MM.1S (cell line): Measurements from ENCODE around the gene ARHGDIB.

ENCODE experiments used
- DNase-seq: peaks from one replicate; pipeline ENCODE4 v3.0.0-alpha.2; 2015
- H2AFZ ChIP-seq: fragments of 300-600 bp; sonication (generic); 2 replicates; pipeline ENCODE4 v1.6.0; 2016; ENCODE audit warnings: antibody characterized with exemption, low read length
- H3F3A ChIP-seq: fragments of 300-600 bp; sonication (generic); 2 replicates; pipeline ENCODE4 v1.6.1; 2016; ENCODE audit warnings: mild to moderate bottlenecking, antibody characterized with exemption, low read length, moderate library complexity, mixed read lengths; ENCODE audit not compliant: insufficient read depth
- H3K27ac ChIP-seq: fragments of 300-600 bp; sonication (generic); 2 replicates; pipeline ENCODE4 v1.5.1; 2016; ENCODE audit warnings: mild to moderate bottlenecking, low read length
- H3K27me3 ChIP-seq: fragments of 300-600 bp; sonication (generic); replicated peaks from 2 replicates; pipeline ENCODE4 v1.6.0; 2016; ENCODE audit warnings: low read length; ENCODE audit not compliant: insufficient read depth
- H3K36me3 ChIP-seq: fragments of 300-600 bp; sonication (generic); replicated peaks from 2 replicates; pipeline ENCODE4 v1.6.1; 2016; ENCODE audit warnings: mild to moderate bottlenecking, low read length, mixed read lengths; ENCODE audit not compliant: insufficient read depth
- H3K4me1 ChIP-seq: fragments of 300-600 bp; sonication (generic); 2 replicates; pipeline ENCODE4 v1.6.1; 2016; ENCODE audit warnings: low read length, mixed read lengths
- H3K4me2 ChIP-seq: fragments of 300-600 bp; sonication (generic); 2 replicates; pipeline ENCODE4 v1.6.0; 2016; ENCODE audit warnings: low read depth, low read length
- H3K4me3 ChIP-seq: fragments of 300-600 bp; sonication (generic); 2 replicates; pipeline ENCODE4 v1.5.1; 2016; ENCODE audit warnings: low read length, mixed read lengths
- H3K79me2 ChIP-seq: fragments of 300-600 bp; sonication (generic); 2 replicates; pipeline ENCODE4 v1.6.1; 2016; ENCODE audit warnings: mixed run types, low read length, mixed read lengths
- H3K9ac ChIP-seq: fragments of 300-600 bp; sonication (generic); 2 replicates; pipeline ENCODE4 v1.6.1; 2016; ENCODE audit warnings: low read length, mixed read lengths
- H3K9me2 ChIP-seq: fragments of 300-600 bp; sonication (generic); replicated peaks from 2 replicates; pipeline ENCODE4 v1.6.1; 2016; ENCODE audit warnings: mild to moderate bottlenecking, low read length, mixed read lengths; ENCODE audit not compliant: insufficient read depth
- H3K9me3 ChIP-seq: fragments of 300-600 bp; sonication (generic); replicated peaks from 2 replicates; pipeline ENCODE4 v1.6.1; 2016; ENCODE audit warnings: mild to moderate bottlenecking, low read length, mixed read lengths; ENCODE audit not compliant: insufficient read depth
- H4K20me1 ChIP-seq: fragments of 300-600 bp; sonication (generic); 2 replicates; pipeline ENCODE4 v1.6.1; 2016; ENCODE audit warnings: mild to moderate bottlenecking, low read length, moderate library complexity, mixed read lengths; ENCODE audit not compliant: insufficient read depth
- EZH2 ChIP-seq: fragments of 300-600 bp; sonication (generic); optimal IDR thresholded peaks from 2 replicates; pipeline ENCODE3; 2017; ENCODE audit warnings: low read depth, mild to moderate bottlenecking, antibody characterized with exemption, low read length, mixed read lengths
- EZH2phosphoT487 ChIP-seq: fragments of 300-600 bp; sonication (generic); IDR thresholded peaks from 2 replicates; pipeline ENCODE4 v1.6.1; 2018; ENCODE audit warnings: antibody characterized with exemption, low read length
- TF ChIP-seq, protein P1 (sequence below): fragments of 300-600 bp; sonication (generic); IDR thresholded peaks from 2 replicates; pipeline ENCODE4 v1.5.1; 2016; ENCODE audit warnings: antibody characterized with exemption, low read length, mixed read lengths

ARHGDIB gene

GRCh38 chr12:14948672-14949071 lies 12.7 kb downstream of the ARHGDIB start:
- H3F3A ChIP-seq, result peaks cover 56% of the 10 kb centered on the region
- peaks cover 26% of the 10 kb centered on the region for H3K36me3 ChIP-seq
- peak overlapping the region; percentile 58 for H3K9ac ChIP-seq
- no peak overlapping the region for H2AFZ ChIP-seq
- no peaks in the 10 kb centered on the region for H3K27me3 ChIP-seq
- peaks cover 88% of the 10 kb centered on the region for H3K79me2 ChIP-seq
- H3K9me3 ChIP-seq, result no peaks in the 10 kb centered on the region
- peaks cover 63% of the 10 kb centered on the region for H3K4me1 ChIP-seq
- H3K4me2 ChIP-seq, result peak overlapping the region; percentile 68
- H3K4me3 ChIP-seq, result peak overlapping the region; percentile 34
- H3K27ac ChIP-seq, result peak overlapping the region; percentile 94
- no peaks in the 10 kb centered on the region for H3K9me2 ChIP-seq
- DNase-seq, result peak; percentile 93
- TF ChIP-seq EZH2phosphoT487 (no peak), EZH2 (no peak)
- TF ChIP-seq, protein P1, sequence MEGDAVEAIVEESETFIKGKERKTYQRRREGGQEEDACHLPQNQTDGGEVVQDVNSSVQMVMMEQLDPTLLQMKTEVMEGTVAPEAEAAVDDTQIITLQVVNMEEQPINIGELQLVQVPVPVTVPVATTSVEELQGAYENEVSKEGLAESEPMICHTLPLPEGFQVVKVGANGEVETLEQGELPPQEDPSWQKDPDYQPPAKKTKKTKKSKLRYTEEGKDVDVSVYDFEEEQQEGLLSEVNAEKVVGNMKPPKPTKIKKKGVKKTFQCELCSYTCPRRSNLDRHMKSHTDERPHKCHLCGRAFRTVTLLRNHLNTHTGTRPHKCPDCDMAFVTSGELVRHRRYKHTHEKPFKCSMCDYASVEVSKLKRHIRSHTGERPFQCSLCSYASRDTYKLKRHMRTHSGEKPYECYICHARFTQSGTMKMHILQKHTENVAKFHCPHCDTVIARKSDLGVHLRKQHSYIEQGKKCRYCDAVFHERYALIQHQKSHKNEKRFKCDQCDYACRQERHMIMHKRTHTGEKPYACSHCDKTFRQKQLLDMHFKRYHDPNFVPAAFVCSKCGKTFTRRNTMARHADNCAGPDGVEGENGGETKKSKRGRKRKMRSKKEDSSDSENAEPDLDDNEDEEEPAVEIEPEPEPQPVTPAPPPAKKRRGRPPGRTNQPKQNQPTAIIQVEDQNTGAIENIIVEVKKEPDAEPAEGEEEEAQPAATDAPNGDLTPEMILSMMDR, result no peak
- H4K20me1 ChIP-seq, result no peaks in the 10 kb centered on the region

DNA sequence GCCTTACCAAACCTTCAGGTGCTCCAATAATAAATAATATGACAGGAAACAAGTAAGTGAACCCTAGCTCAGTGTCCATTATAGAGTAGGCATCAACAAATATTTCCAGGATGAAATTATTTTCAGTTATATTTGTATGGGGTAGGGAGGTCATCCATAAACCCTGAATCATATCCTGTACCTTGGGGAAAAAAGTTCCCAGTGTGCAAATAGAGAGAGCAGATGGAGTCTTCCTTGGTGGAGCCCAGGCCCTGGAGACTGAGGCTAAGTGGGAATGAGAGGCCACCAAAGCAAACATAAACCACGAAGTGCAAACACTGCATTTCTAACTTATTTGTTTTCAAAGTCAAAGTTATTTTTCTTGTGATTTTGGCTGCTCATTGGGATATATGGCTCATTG lies 14.5 kb downstream of the ARHGDIB start:
- Histone ChIP-seq H3K4me3 (no peak overlapping the region), H3K9ac (no peak overlapping the region), H3K27me3 (no peaks in the 10 kb centered on the region), H3K27ac (no peak overlapping the region), H3F3A (peaks cover 38% of the 10 kb centered on the region), H3K4me2 (no peak overlapping the region), H2AFZ (no peak overlapping the region), H3K4me1 (peaks cover 46% of the 10 kb centered on the region), H3K79me2 (peaks cover 69% of the 10 kb centered on the region), H3K9me2 (no peaks in the 10 kb centered on the region), H4K20me1 (no peaks in the 10 kb centered on the region), H3K9me3 (no peaks in the 10 kb centered on the region), H3K36me3 (peaks cover 26% of the 10 kb centered on the region)
- no peak for DNase-seq
- no peak for TF ChIP-seq EZH2
- TF ChIP-seq, protein P1, result no peak
- no peak for TF ChIP-seq EZH2phosphoT487

DNA sequence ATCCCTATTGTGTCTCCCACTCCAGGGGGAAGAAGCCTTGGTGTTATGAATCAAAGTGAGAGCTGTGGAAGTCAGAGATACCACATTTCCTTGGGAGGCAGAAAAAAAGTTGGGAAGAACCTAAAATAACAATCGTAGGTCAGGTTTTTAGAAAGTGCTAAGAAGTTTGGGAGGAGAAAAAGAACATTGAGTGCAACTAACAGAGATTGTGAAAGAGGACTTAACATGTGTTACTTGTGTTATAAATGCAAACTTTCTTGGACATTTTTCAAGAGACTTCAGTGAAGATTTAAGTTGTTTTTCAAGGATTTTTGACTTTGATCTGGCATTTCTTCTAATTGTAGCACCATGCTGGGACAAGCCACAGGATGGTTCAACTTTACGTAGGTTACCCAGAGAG lies 15.2 kb downstream of the ARHGDIB start:
- H3K4me1 ChIP-seq, result peaks cover 39% of the 10 kb centered on the region
- no peaks in the 10 kb centered on the region for H4K20me1 ChIP-seq
- peaks cover 62% of the 10 kb centered on the region for H3K79me2 ChIP-seq
- H3K9ac ChIP-seq, result no peak overlapping the region
- DNase-seq, result no peak
- no peaks in the 10 kb centered on the region for H3K27me3 ChIP-seq
- peaks cover 31% of the 10 kb centered on the region for H3F3A ChIP-seq
- TF ChIP-seq, protein P1, result no peak
- TF ChIP-seq EZH2, result no peak
- no peak for TF ChIP-seq EZH2phosphoT487
- H3K4me3 ChIP-seq, result no peak overlapping the region
- no peak overlapping the region for H3K27ac ChIP-seq
- H3K9me2 ChIP-seq, result no peaks in the 10 kb centered on the region
- H3K9me3 ChIP-seq, result no peaks in the 10 kb centered on the region
- H3K36me3 ChIP-seq, result peaks cover 26% of the 10 kb centered on the region
- H3K4me2 ChIP-seq, result no peak overlapping the region
- H2AFZ ChIP-seq, result no peak overlapping the region
